Calu3 (cell line): Measurements from ENCODE around the gene CLK3. TPM values are rescaled to one million over a fixed set of nuclear protein-coding genes. Genes with fewer than 3 reads are reported as not detected.
A peak's percentile ranks its signal among the peaks of the same experiment; 100 is the strongest.
"Not testable (repeated sequence)": the region's sequence is repeated elsewhere in the genome, so short reads cannot be mapped to it uniquely, and the experiment has no call there.

Source experiments
- BruUV-seq: library from RNA; stranded (reverse); fragments of 400-500 nt; replicated peaks from 2 replicates; lab custom pipeline; 2021; lab: Mats Ljungman, UMichigan
- CTCF ChIA-PET: fragments of 300-600 bp; sonication (Branson Sonifier 250); formaldehyde crosslinking; loops from one replicate; lab custom pipeline; 2022; ENCODE audit warnings: antibody characterized with exemption; lab: Charles Lee
- DNase-seq: peaks from one replicate; pipeline ENCODE4 v3.0.0; 2022
- H3K27ac Mint-ChIP-seq: one replicate; pipeline ENCODE4 v1.8.0; 2022; ENCODE audit warnings: mixed read lengths; ENCODE audit not compliant: unreplicated experiment
- H3K27me3 Mint-ChIP-seq: one replicate; pipeline ENCODE4 v1.8.0; 2022; ENCODE audit warnings: mixed read lengths; ENCODE audit not compliant: unreplicated experiment
- H3K36me3 Mint-ChIP-seq: one replicate; pipeline ENCODE4 v1.8.0; 2022; ENCODE audit warnings: mild to moderate bottlenecking, moderate library complexity, mixed read lengths; ENCODE audit not compliant: insufficient read depth, unreplicated experiment
- H3K4me1 Mint-ChIP-seq: one replicate; pipeline ENCODE4 v1.8.0; 2022; ENCODE audit warnings: mild to moderate bottlenecking, low read depth, mixed read lengths; ENCODE audit not compliant: unreplicated experiment
- H3K4me3 Mint-ChIP-seq: one replicate; pipeline ENCODE4 v1.8.0; 2022; ENCODE audit warnings: mild to moderate bottlenecking, low read depth, moderate library complexity, mixed read lengths; ENCODE audit not compliant: unreplicated experiment
- H3K9me3 Mint-ChIP-seq: one replicate; pipeline ENCODE4 v1.8.0; 2022; ENCODE audit warnings: low read depth, mixed read lengths; ENCODE audit not compliant: unreplicated experiment
- CTCF ChIP-seq: fragments of 200-600 bp; IDR thresholded peaks from one replicate; pipeline ENCODE4 v1.8.0; 2022; ENCODE audit warnings: antibody characterized with exemption; ENCODE audit not compliant: unreplicated experiment
- intact Hi-C: fragments of 100-400 bp; cut with micrococcal nuclease; formaldehyde crosslinking; loops from one replicate; pipeline ENCODE4 v1.10.0; 2022; ENCODE audit not compliant: unreplicated experiment
- total RNA-seq: library from RNA; stranded (reverse); gene quantifications from 2 replicates; pipeline ENCODE4 v1.2.3, GENCODE V29; 2022

Gene CLK3
- total RNA-seq, 1 experiment from 2014 or later: 93.5 TPM

- Mint-ChIP-seq H3K27me3 (no peaks in the 10 kb centered on the region), H3K27ac (no peak overlapping the region), H3K36me3 (peaks cover 88% of the 10 kb centered on the region), H3K4me1 (no peaks in the 10 kb centered on the region), H3K4me3 (no peak overlapping the region), H3K9me3 (no peaks in the 10 kb centered on the region)
- intact Hi-C loops: no loop called here
- no peak for DNase-seq
- no TSS peak for BruUV-seq
- TF ChIP-seq CTCF: no peak
- CTCF ChIA-PET: interaction anchor here (0.7 to 0.9 kb wide), 2 partner anchors 11 to 141 kb away, joined by 3 to 5 read pairs; no protein-coding TSS in a partner anchor
Measured at GRCh38 chr15:74626752-74627692, 11.4 kb downstream of the CLK3 start.

GRCh38 chr15:74627766-74628165, 12.1 kb downstream of the CLK3 start:
- Mint-ChIP-seq H3K27ac (no peak overlapping the region), H3K9me3 (no peaks in the 10 kb centered on the region), H3K27me3 (no peaks in the 10 kb centered on the region), H3K36me3 (peaks cover 88% of the 10 kb centered on the region), H3K4me1 (no peaks in the 10 kb centered on the region), H3K4me3 (no peak overlapping the region)
- no peak for TF ChIP-seq CTCF
- DNase-seq: no peak
- BruUV-seq: no TSS peak
- CTCF ChIA-PET: interaction anchor here (1.0 kb wide), 1 partner anchor 141 kb away, joined by 3 read pairs; no protein-coding TSS in a partner anchor
- intact Hi-C loops: no loop called here

- intact Hi-C loops: no loop called here
- H3K4me3 Mint-ChIP-seq: no peak overlapping the region
- BruUV-seq: no TSS peak
- H3K4me1 Mint-ChIP-seq: no peaks in the 10 kb centered on the region
- H3K36me3 Mint-ChIP-seq: peaks cover 86% of the 10 kb centered on the region
- CTCF ChIA-PET: interaction anchor here (0.6 to 1.0 kb wide), 2 partner anchors 140 to 263 kb away, joined by 3 to 6 read pairs; no protein-coding TSS in a partner anchor
- no peaks in the 10 kb centered on the region for H3K27me3 Mint-ChIP-seq
- H3K27ac Mint-ChIP-seq: no peak overlapping the region
- H3K9me3 Mint-ChIP-seq: no peaks in the 10 kb centered on the region
- DNase-seq: no peak
- no peak for TF ChIP-seq CTCF
Measured at GRCh38 chr15:74628199-74628598, 12.6 kb downstream of the CLK3 start.

- H3K27ac Mint-ChIP-seq: peak overlapping the region; percentile 52
- H3K9me3 Mint-ChIP-seq: no peaks in the 10 kb centered on the region
- DNase-seq: no peak
- intact Hi-C loops: no loop called here
- CTCF ChIA-PET: interaction anchor here (0.6 to 1.2 kb wide), 2 partner anchors 140 to 264 kb away, joined by 3 to 6 read pairs; no protein-coding TSS in a partner anchor
- no peaks in the 10 kb centered on the region for H3K4me1 Mint-ChIP-seq
- TF ChIP-seq CTCF: no peak
- no TSS peak for BruUV-seq
- H3K4me3 Mint-ChIP-seq: no peak overlapping the region
- H3K27me3 Mint-ChIP-seq: no peaks in the 10 kb centered on the region
- H3K36me3 Mint-ChIP-seq: peaks cover 82% of the 10 kb centered on the region
Measured at GRCh38 chr15:74628949-74629348, 13.3 kb downstream of the CLK3 start.

GRCh38 chr15:74629696-74630095, 14.1 kb downstream of the CLK3 start:
- CTCF ChIA-PET: interaction anchor here (0.5 to 1.2 kb wide), 3 partner anchors 114 to 141 kb away, joined by 3 to 9 read pairs (median 3); no protein-coding TSS in a partner anchor
- H3K4me3 Mint-ChIP-seq, H3K27me3 Mint-ChIP-seq, H3K27ac Mint-ChIP-seq, H3K9me3 Mint-ChIP-seq, intact Hi-C loops, H3K4me1 Mint-ChIP-seq, BruUV-seq, DNase-seq: not testable (repeated sequence)
- H3K36me3 Mint-ChIP-seq: peaks cover 82% of the 10 kb centered on the region
